ENCODE data around the gene ACTMAP. TPM values are rescaled to one million over a fixed set of nuclear protein-coding genes. Genes with fewer than 3 reads are reported as not detected.

Gene ACTMAP
- total and polyA plus RNA-seq, 9 of the 15 experiments (the other 6 are each of a cell fraction or from before 2014, with no cell fraction given): 1.7 to 16.6 (median 4.9) TPM

DNA sequence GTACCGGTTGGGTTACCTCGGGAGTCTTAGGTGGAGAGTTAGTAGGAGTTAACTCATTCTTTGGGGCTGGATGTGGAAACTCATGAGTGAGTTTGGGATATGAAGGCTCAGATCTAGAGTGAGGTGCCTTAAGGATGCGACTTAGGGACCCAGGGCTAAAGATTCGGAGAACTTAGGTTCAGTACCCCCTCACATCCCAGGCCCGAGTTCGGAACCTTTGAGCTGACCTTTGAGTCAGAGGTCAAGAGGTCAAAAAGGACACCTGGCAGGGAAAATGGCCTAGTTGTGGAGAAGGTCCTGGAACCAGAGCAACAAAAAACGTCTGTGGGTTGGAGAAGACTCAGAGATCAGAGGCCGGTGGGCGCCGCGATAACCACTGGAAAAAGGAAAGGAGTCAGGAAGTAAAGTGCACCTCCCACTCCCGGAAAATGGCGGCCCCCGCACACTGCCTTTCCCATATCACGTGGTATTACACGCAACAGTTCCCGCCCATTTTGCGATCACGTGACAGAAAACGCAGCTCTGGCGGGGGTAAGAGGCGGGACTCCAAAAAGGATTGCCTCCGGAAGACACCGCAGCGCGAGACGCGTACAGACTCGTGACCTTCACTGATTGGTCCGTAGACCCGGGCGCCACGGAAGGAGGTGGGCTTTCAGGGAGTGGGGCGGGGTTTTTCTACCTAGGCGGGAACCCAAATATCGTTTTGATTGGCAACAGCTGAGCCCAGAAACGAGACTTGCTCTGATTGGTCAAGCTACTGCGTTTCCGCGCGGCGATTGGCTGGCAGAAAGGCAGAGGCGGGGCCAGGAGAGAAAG, at the start of gene ACTMAP (continued):
- TF ChIP-seq ATF6 (CRISPR knock-in tag; IDR thresholded peaks at IDR 0.05): no peak; the same call in 1 of the 2 replicates
- TF ChIP-seq ZNF639 (CRISPR knock-in tag; conservative IDR thresholded peaks at IDR 0.05 in 1 of 2, IDR thresholded peaks at IDR 0.05 in 1 of 2): peak in 1 of 2 experiments; percentile 88; a peak in 2 of 4 replicates
- no peak for TF ChIP-seq ZNF277 (CRISPR knock-in tag; IDR thresholded peaks at IDR 0.05; ENCODE audit: borderline replicate concordance)
- peak; percentile 75; the same call in 1 of the 2 replicates for TF ChIP-seq ZNF589 (CRISPR knock-in tag; IDR thresholded peaks at IDR 0.05; ENCODE audit: low read depth)
- no peak for TF ChIP-seq ZNF197 (CRISPR knock-in tag; IDR thresholded peaks at IDR 0.05; ENCODE audit: low read depth)
- no peak for TF ChIP-seq ILK (tag; IDR thresholded peaks at IDR 0.05; ENCODE audit: borderline replicate concordance, low read depth)
- TF ChIP-seq ARID1B (IDR thresholded peaks at IDR 0.05): peak; percentile 62
- no peak for TF ChIP-seq ZNF740 (CRISPR knock-in tag; IDR thresholded peaks at IDR 0.05)
- peak in 1 of 2 experiments; percentile 81; a peak in 1 of 4 replicates for TF ChIP-seq ZNF740 (tag; IDR thresholded peaks at IDR 0.05)
- TF ChIP-seq, protein P1, sequence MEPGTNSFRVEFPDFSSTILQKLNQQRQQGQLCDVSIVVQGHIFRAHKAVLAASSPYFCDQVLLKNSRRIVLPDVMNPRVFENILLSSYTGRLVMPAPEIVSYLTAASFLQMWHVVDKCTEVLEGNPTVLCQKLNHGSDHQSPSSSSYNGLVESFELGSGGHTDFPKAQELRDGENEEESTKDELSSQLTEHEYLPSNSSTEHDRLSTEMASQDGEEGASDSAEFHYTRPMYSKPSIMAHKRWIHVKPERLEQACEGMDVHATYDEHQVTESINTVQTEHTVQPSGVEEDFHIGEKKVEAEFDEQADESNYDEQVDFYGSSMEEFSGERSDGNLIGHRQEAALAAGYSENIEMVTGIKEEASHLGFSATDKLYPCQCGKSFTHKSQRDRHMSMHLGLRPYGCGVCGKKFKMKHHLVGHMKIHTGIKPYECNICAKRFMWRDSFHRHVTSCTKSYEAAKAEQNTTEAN (CRISPR knock-in tag; IDR thresholded peaks at IDR 0.05): no peak; the same call in 1 of the 2 replicates
- TF ChIP-seq POLR2G (IDR thresholded peaks at IDR 0.05; ENCODE audit: low read depth, low read length): no peak
- no peak for TF ChIP-seq KDM2B (CRISPR knock-in tag; IDR thresholded peaks at IDR 0.05)
- peak; percentile 84 for TF ChIP-seq POLR2H (tag; IDR thresholded peaks at IDR 0.05; ENCODE audit: low read depth)
- no peak for TF ChIP-seq MTA1 (IDR thresholded peaks at IDR 0.05; ENCODE audit: borderline replicate concordance)
- TF ChIP-seq ZNF707 (CRISPR knock-in tag; conservative IDR thresholded peaks at IDR 0.05): no peak
- TF ChIP-seq RCOR1 (IDR thresholded peaks at IDR 0.05; ENCODE audit: borderline replicate concordance in 1 of 2, low read depth in 2 of 2, low read length in 2 of 2): no peak

Measured in K562 (cell line).